ELR (cell line): ENCODE measurements around the gene RPN1.

Experiments used
- DNase-seq: peaks from one replicate; pipeline ENCODE4 v3.0.0-alpha.2; 2015; ENCODE audit warnings: low read depth

The RPN1 gene

DNA sequence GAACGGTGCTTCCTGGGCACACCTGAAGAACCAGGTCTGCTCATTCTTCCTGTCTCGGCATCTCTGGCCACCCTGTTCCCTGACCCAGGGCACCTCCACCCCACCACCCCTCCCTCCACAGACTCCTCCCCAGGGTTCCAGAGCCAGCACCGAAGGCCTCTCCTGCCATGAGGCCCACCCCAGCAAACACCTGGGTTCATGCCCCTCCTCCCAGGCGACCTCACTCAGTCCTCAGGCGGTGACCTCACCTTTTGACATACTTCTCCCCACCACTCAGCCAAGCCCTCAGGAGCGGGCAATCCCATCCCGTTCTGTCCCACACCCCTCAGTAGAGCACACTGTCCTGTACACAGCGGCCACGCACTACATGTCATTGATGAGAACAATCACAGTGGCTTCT, 72.3 kb downstream of the RPN1 start:
- DNase-seq = no peak

DNA sequence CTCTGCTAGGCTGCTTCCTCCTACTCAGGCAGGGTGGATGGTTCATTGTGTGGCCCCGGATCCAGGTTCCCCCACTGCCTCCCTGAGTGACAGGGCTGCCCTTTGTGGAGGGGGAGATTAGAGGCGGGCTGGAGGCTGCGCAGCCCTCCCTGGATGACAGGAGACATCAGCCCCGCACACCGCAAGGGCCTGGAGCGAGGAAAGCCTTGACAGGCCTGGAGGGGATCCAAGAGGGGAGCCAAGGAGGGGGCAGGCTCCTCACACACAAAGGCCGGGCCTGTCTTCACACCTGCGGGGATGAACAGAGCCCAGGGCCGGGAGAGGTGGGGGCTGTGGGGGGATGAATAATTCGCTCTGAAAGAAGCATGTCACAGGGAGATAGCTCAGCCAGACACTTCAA, 72.9 kb downstream of the RPN1 start:
- no peak for DNase-seq

DNA sequence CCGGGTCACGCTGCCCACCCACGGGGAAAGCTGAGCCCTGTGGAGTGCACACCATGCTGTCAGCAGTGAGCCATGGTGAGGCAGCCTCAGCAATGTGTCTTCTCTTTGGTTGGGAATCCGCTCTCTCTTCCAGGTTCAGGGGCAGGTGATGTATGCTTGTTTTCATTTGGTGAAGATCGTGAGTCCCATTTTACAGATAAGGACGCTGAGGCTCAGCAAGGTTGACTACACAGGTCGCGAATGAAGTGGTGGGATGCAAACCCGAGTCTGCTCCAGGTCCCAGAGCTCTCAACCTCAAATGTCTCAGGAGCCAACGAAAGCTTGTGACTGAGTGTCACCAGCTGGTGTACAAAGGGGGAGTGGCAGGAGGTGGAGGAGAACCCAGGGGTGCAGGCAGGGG, 74.3 kb downstream of the RPN1 start:
- no peak for DNase-seq

DNA sequence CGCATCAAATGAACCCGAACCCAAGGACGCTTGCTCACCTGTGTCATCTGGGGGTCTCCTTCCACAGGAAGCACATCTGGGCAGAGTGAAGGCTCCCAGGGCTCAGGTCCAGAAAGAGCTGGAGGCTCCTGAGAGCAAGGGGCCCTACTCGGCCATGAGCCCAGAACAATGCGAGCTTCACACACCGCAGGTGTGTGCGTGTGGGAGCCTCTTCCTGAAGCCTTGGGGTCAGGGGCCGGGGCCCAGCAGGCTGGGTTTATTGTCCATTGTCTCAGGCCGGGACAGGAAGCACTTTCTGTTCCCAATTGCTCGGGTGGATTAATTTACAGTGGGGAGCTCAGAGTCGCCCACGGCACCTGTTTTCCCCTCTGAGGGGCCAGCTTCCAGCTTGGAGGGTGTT, 74.8 kb downstream of the RPN1 start:
- DNase-seq = no peak

- no peak for DNase-seq
These were observed 76.9 kb downstream of the RPN1 start for GRCh38 chr3:128573707-128574162.

DNA sequence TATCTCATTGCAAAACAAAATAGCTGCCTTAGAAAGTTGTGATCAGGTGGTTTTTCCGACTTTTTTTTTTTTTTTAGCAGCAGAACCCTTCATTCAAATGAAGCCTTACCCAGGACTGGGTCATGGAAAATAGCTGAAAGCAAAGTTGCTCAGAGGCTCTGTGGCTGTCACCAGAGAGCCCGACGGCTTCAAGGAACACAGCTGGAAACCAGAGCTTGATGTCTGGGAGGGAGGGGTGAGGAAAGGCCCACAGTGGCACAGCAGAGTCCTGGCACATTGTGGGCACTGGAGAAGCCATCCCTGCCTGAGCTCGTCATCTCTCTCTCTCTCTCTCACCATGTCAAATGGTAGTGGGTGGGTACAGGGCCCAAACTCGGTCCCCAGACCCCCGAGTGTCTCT, 77.5 kb downstream of the RPN1 start:
- DNase-seq = no peak

DNA sequence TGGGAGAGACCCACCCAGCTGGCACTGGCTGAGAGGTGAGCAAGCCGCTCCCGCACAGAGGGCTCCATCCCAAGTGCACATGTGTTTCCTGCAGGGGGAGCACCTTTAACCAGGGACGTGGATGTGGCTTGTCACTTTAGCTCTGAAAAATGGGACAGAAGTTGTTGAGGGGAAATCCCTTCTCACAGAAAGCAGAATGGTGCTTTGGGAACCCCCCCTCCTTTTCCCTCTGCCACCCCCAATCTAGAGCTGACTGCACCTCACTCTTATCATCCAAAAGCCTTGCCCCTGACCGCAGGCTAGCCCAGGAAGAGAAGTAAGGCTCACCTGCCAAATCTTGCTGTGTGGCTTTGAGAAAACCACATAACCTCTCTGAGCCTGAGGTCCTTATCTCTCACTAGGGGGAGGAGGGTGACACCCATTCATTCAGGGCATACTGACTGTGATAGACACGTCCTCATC, 77.9 kb downstream of the RPN1 start:
- peak; percentile 53 for DNase-seq

DNA sequence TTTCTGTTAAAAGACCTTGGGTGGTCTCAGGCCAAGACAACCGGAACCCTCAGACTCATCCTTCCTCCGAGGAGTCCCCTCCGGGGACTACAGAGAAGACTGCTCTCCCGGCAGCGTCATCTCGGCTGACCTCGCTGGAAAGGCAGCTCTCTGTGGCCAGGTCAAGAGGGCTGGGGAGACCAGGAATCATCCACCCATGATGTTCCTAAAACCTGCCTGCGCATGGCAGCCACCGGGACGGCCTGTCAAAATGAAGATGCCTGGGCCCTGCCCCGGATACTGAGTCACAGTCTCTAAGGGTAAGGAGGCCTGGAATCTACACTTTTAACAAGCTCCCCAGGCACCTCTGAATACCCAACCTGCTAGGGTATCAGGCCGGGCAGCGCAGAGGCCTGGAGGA, 78.6 kb downstream of the RPN1 start:
- no peak for DNase-seq
